IPS-15b (cell line): ENCODE measurements around the gene GNB3.
"Not testable (repeated sequence)": the region's sequence is repeated elsewhere in the genome, so short reads cannot be mapped to it uniquely, and the experiment has no call there.

Experiments used
- H3K27me3 ChIP-seq: one replicate; pipeline ENCODE4 v1.6.1; 2013; ENCODE audit warnings: low read length; ENCODE audit not compliant: control insufficient read depth, insufficient read depth
- H3K36me3 ChIP-seq: one replicate; pipeline ENCODE4 v1.6.1; 2013; ENCODE audit warnings: low read length; ENCODE audit not compliant: control insufficient read depth, insufficient read depth
- H3K4me1 ChIP-seq: one replicate; pipeline ENCODE4 v1.6.1; 2013; ENCODE audit warnings: mild to moderate bottlenecking, low read length; ENCODE audit not compliant: control insufficient read depth, insufficient read depth
- H3K4me3 ChIP-seq: one replicate; pipeline ENCODE4 v1.5.1; 2013; ENCODE audit warnings: low read depth, low read length
- H3K9ac ChIP-seq: one replicate; pipeline ENCODE4 v1.6.1; 2013; ENCODE audit warnings: low read depth, mild to moderate bottlenecking, low read length
- H3K9me3 ChIP-seq: one replicate; pipeline ENCODE4 v1.6.1; 2013; ENCODE audit warnings: mild to moderate bottlenecking, low read length; ENCODE audit not compliant: control insufficient read depth, insufficient read depth

GNB3 gene

DNA sequence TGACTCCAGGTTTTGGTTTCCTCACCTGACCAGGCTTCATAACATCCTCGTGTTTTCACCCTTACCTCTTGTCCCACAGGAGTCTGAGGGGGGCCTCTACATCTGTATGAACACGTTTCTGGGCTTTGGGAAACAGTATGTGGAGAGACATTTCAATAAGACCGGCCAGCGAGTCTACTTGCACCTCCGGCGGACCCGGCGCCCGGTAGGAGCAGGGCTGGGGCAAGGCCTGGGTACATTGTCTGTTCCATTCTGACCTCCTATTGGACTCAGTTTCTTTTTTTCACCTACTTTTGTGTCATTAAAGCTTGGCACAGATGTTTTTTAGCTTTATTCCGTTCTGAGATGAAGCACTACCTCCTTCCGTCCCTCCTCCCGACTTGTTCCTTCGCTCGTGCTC, 14.6 kb downstream of the GNB3 start:
- H3K9me3 ChIP-seq = no peaks in the 10 kb centered on the region
- H3K36me3 ChIP-seq = peaks cover 47% of the 10 kb centered on the region
- H3K4me1 ChIP-seq = peaks cover 4% of the 10 kb centered on the region
- H3K27me3 ChIP-seq = no peaks in the 10 kb centered on the region
- no peak overlapping the region for H3K9ac ChIP-seq
- H3K4me3 ChIP-seq = no peak overlapping the region

DNA sequence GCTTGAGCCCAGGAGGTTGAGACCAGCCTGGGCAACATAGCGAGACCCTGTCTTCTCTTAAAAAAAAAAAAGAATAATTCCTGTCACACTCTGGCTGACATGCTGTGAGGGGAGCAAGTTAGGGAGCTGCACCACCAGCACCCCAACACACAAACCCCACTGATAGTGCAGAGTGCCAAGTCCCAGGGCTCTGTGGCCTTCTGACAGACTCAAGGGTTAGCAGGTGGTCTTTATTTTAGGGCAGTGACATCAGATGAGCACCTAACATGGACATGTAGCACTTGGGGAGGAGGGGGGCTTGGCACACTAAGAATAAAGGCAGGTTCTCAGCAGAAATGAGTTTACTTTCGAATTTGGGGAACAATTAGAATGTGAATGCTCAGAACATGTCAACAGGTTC, 18.1 kb downstream of the GNB3 start:
- H3K36me3 ChIP-seq = peaks cover 63% of the 10 kb centered on the region
- H3K4me3 ChIP-seq = no peak overlapping the region
- no peak overlapping the region for H3K9ac ChIP-seq
- H3K9me3 ChIP-seq = no peaks in the 10 kb centered on the region
- no peaks in the 10 kb centered on the region for H3K4me1 ChIP-seq
- H3K27me3 ChIP-seq = no peaks in the 10 kb centered on the region

DNA sequence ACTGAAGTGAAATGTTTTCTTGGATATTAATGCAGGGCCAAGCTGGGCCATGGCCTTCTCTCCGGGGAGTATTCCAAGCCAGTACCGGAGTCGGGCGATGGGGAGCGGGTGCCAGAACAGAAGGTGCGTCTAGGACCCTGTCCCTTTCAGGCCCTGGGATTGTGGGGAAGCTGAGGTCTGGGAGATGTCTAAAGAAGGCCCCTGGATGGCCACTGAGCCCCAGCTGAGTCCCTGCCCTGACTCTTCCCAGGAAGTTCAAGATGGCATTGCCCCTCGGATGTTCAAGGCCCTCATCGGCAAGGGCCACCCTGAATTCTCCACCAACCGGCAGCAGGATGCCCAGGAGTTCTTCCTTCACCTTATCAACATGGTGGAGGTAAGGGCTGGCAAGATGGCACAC, 19.4 kb downstream of the GNB3 start:
- no peaks in the 10 kb centered on the region for H3K9me3 ChIP-seq
- peaks cover 75% of the 10 kb centered on the region for H3K36me3 ChIP-seq
- no peak overlapping the region for H3K4me3 ChIP-seq
- H3K4me1 ChIP-seq = no peaks in the 10 kb centered on the region
- H3K9ac ChIP-seq = no peak overlapping the region
- no peaks in the 10 kb centered on the region for H3K27me3 ChIP-seq

DNA sequence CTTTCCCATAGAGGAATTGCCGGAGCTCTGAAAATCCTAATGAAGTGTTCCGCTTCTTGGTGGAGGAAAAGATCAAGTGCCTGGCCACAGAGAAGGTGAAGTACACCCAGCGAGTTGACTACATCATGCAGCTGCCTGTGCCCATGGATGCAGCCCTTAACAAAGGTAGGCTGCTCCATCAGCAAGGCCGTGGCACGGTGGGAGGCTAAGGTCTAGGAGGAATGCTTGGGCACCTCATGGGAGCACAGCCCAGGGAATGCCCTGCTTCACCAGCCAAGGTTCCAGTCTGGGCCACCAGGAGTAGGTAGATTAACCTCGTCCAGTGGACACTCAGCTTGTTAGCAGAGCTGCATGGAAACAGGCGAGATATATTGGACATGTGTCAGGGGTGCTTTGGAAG, 20.2 kb downstream of the GNB3 start:
- Histone ChIP-seq H3K9me3 (no peaks in the 10 kb centered on the region), H3K27me3 (no peaks in the 10 kb centered on the region), H3K4me3 (no peak overlapping the region), H3K9ac (no peak overlapping the region), H3K36me3 (peaks cover 71% of the 10 kb centered on the region), H3K4me1 (peaks cover 5% of the 10 kb centered on the region)

DNA sequence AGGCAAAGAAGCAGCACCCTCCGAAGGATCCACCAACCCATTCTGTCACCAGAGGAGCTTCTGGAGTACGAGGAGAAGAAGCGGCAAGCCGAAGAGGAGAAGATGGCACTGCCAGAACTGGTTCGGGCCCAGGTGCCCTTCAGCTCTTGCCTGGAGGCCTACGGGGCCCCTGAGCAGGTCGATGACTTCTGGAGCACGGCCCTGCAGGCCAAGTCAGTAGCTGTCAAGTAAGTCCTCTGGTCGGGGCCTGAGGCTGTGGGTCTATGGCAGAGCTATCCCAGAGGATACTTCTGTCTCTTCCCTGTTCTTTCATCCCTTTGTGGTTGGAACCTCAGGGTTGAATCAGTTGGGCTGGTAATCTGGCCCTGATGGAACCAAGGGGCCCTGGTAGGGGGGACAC, 20.7 kb downstream of the GNB3 start:
- H3K9me3 ChIP-seq = no peaks in the 10 kb centered on the region
- peaks cover 68% of the 10 kb centered on the region for H3K36me3 ChIP-seq
- no peak overlapping the region for H3K4me3 ChIP-seq
- no peak overlapping the region for H3K9ac ChIP-seq
- no peaks in the 10 kb centered on the region for H3K27me3 ChIP-seq
- peaks cover 6% of the 10 kb centered on the region for H3K4me1 ChIP-seq

DNA sequence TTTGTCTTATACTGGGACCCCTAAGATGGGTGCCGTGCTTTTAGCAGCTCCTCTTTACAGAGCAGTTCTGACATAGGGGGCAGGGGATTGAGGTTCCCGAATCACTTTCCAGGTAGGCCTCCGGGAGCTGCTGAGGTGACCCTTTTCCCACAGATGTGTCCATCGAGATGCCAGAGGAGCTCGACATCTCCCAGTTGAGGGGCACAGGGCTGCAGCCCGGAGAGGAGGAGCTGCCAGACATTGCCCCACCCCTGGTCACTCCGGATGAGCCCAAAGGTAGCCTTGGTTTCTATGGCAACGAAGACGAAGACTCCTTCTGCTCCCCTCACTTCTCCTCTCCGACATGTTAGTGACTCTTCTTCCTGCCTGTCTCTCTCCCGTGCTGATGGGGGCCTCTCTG, 22.3 kb downstream of the GNB3 start:
- peaks cover 10% of the 10 kb centered on the region for H3K4me1 ChIP-seq
- H3K9me3 ChIP-seq = no peaks in the 10 kb centered on the region
- peaks cover 52% of the 10 kb centered on the region for H3K36me3 ChIP-seq

DNA sequence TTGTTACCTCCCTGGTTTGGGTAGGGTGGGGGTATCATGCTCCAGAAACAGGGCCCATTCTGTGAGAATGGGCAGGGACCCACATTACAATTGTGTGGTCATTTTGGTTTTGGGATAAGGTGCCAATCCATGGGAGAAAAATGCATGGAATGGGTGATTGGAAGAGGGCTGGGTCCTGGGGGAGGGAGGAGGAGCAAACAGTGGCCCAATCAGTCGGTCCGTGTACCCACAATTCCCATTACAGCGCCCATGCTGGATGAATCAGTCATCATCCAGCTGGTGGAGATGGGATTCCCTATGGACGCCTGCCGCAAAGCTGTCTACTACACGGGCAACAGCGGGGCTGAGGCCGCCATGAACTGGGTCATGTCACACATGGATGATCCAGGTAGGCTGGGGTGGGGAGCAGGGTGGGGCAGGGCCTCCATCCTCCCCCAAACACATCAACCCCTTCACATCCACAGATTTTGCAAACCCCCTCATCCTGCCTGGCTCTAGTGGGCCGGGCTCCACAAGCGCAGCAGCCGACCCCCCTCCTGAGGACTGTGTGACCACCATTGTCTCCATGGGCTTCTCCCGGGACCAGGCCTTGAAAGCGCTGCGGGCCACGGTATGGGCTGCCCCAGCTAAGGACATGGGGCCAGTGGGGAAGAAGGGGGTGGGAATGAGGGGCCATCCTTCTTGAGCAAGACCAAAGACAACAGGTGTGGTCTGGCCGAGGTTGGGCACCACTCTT, 23.0 kb downstream of the GNB3 start:
- Histone ChIP-seq H3K27me3 (no peaks in the 10 kb centered on the region), H3K4me3 (no peak overlapping the region), H3K9me3 (no peaks in the 10 kb centered on the region), H3K9ac (no peak overlapping the region), H3K4me1 (peaks cover 10% of the 10 kb centered on the region), H3K36me3 (peaks cover 46% of the 10 kb centered on the region)

More for the DNA sequence above, 22.3 kb downstream of the GNB3 start:
- Histone ChIP-seq H3K4me3 (no peak overlapping the region), H3K9ac (no peak overlapping the region), H3K27me3 (no peaks in the 10 kb centered on the region)

DNA sequence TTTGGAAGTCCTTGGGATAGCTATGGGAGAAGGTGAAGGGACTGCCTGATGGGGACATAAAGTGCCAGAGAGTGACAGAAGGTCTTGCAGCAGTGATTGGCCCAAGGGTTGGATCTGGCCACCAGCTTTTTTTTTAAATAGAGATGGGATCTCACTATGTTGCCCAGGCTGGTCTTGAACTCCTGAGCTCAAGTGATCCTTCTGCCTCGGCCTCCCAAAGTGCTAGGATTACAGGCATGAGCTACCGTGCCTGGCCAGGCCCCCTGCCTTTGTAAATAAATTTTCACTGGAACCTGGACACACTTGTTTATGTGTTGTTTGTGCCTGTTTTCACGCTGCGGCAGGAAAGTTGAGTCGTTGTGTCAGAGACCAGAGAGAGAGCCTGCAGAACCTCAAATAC, 24.6 kb downstream of the GNB3 start:
- not testable (repeated sequence) for H3K9me3 ChIP-seq, H3K27me3 ChIP-seq, H3K9ac ChIP-seq, H3K4me3 ChIP-seq
- H3K36me3 ChIP-seq = peaks cover 48% of the 10 kb centered on the region
- peaks cover 13% of the 10 kb centered on the region for H3K4me1 ChIP-seq

DNA sequence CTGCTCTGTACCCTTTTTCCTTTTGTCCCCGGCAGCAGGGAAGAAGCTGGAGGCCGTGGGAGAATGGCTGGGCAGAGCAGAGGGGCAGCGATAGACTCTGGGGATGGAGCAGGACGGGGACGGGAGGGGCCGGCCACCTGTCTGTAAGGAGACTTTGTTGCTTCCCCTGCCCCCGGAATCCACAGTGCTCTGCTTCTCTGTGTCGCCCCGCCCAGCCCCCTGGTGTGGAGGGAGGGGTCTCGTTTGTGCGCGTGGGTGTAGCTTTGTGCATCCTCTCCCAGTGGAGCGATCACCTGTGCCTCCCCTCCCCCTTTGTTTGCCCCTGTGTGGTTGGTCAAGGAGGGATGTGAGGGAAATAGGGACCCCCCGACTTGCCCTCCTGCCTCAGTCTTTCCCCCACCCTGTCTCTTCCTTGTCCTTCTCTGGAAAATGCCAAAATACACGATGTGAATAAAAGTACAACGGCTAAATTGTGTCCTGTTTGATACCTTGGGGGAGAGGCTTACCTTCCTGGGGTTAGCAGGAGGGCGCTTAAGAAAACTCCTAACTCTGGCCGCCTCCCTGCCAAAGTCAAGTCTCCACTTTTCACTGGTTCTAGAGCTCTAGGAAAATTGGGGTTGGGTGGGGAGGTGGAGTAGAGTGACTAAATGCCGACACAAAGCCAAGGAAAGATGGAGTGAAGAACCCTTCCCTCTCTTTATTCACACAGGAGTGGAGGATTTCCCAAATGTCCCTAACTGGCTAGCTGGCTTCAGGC, 25.6 kb downstream of the GNB3 start:
- Histone ChIP-seq H3K36me3 (peaks cover 48% of the 10 kb centered on the region), H3K4me1 (peaks cover 13% of the 10 kb centered on the region), H3K4me3 (peak overlapping the region; percentile 57), H3K9ac (peak overlapping the region; percentile 38), H3K27me3 (no peaks in the 10 kb centered on the region), H3K9me3 (no peaks in the 10 kb centered on the region)

DNA sequence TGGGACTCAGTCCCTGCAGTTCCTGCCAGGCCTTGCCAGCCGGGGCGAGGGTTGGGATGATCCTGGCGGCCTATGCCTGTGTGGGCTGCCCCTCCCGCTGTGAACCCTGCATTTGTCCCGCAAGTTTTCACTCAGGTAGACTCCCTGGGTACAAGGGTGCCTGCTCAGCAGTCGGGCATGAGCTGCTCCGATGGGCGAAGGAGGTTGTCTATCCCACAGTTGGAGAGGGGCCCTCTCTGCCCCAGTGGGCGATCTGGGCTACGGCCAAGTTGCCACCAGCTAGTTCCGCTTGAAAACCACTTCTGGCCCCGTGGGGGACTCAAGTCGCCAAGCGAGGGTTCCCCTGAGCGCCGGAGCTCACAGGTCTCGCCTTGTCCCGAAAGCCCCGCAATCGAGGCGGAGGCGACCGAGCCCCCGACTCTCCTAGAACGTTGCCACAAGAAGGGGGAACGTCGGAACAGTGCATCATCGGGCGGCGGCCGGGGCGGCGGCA, 26.2 kb downstream of the GNB3 start:
- Histone ChIP-seq H3K4me1 (peaks cover 13% of the 10 kb centered on the region), H3K4me3 (peak overlapping the region; percentile 57), H3K9ac (peak overlapping the region; percentile 38), H3K27me3 (no peaks in the 10 kb centered on the region), H3K9me3 (no peaks in the 10 kb centered on the region), H3K36me3 (peaks cover 45% of the 10 kb centered on the region)

DNA sequence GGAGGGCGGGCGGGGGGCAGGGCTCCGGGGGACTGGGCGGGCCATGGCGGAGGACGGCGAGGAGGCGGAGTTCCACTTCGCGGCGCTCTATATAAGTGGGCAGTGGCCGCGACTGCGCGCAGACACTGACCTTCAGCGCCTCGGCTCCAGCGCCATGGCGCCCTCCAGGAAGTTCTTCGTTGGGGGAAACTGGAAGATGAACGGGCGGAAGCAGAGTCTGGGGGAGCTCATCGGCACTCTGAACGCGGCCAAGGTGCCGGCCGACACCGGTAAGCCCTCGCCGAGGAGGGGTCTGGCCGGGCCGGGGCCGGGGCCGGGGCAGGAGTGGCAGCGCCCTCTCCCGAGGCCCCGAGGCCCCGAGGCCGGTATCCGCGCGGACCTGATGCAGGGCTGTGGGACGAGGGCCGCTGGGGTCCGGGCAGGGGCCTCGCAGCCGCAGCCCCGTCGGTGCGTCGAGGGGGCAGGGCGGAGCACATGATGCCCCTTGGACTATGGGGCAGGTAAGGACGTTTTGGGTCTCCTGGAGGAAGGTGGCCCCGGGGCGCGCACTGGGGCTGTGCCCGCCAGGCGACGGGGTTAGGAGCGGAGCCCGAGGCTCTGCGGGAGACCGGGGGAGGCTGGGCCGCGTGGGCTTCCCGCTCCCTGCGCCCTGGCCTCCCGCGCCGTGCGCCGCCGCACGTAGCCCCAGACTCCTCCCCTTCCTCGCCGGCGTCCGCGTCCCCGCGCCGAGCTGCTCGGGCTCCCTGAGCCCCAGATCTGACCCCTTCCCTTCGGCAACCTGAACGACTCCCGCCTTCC, 26.9 kb downstream of the GNB3 start, which contains the start of gene TPI1:
TSS of gene TPI1 (plus strand) at position 119 of the 798 bp plus-strand sequence. CDS start at position 155, 36 bp downstream.
- Histone ChIP-seq H3K9me3 (no peaks in the 10 kb centered on the region), H3K4me1 (peaks cover 13% of the 10 kb centered on the region), H3K9ac (peak within 1 kb of the TSS; percentile 89), H3K36me3 (peaks cover 51% of the 10 kb centered on the region), H3K27me3 (no peaks in the 10 kb centered on the region), H3K4me3 (peak within 1 kb of the TSS; percentile 95)
